Stimulated activated naive CD4-positive, alpha-beta T cell (primary cell): ENCODE data around the gene NRIP1.

Source experiments
- DNase-seq, 6 experiments: peaks; one replicate each; lab custom pipeline; 2025; lab: John Stamatoyannopoulos, UW

NRIP1 gene, protein sequence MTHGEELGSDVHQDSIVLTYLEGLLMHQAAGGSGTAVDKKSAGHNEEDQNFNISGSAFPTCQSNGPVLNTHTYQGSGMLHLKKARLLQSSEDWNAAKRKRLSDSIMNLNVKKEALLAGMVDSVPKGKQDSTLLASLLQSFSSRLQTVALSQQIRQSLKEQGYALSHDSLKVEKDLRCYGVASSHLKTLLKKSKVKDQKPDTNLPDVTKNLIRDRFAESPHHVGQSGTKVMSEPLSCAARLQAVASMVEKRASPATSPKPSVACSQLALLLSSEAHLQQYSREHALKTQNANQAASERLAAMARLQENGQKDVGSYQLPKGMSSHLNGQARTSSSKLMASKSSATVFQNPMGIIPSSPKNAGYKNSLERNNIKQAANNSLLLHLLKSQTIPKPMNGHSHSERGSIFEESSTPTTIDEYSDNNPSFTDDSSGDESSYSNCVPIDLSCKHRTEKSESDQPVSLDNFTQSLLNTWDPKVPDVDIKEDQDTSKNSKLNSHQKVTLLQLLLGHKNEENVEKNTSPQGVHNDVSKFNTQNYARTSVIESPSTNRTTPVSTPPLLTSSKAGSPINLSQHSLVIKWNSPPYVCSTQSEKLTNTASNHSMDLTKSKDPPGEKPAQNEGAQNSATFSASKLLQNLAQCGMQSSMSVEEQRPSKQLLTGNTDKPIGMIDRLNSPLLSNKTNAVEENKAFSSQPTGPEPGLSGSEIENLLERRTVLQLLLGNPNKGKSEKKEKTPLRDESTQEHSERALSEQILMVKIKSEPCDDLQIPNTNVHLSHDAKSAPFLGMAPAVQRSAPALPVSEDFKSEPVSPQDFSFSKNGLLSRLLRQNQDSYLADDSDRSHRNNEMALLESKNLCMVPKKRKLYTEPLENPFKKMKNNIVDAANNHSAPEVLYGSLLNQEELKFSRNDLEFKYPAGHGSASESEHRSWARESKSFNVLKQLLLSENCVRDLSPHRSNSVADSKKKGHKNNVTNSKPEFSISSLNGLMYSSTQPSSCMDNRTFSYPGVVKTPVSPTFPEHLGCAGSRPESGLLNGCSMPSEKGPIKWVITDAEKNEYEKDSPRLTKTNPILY (N-terminal part only)

DNA sequence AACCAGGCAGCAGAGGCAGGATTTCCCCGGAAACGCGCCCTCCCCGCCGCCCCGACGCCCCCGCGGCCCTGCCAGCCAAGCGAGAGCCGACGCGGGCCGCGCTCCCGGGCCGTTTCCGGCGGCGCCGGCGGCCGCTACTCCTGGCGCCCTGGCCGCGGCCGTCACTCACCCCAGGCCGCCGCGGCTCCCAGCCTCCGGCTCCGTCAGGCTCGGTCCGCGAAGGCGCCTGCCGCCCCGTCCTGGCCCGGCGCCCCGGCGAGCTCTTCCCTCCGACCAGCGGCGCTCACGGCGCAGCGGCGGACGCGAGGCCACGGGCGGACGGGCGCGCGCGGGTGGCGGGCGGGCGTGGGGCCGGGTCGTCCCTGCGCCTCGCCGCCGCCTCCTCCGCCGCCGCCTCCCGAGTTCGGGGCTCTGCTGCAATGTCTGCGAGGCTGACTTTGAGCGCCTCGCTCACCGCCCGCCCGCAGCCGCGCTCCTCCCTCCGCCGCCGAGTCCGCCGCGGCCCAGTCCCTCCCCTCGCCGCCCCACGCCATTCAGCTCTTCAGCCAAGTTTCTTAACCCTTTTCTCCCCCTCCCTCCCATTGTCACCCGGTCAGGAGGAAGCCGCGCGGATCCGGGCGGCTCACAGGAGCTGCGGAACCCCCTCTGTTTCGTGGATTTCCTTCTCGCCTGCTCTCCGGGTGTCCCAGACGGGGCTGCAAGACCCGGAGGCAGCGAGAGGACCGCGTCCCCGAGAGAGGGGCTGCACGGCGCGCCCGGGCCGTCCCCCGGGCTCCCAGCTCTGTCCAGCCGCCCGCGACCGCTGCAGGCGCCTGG is at the start of gene NRIP1:
NRIP1 (minus strand) TSS at position 425 of the 816 bp plus-strand sequence. CDS start 96,808 bp downstream, outside the sequence.
- DNase-seq = peak; percentile 67 to 86 (median 76)

DNA sequence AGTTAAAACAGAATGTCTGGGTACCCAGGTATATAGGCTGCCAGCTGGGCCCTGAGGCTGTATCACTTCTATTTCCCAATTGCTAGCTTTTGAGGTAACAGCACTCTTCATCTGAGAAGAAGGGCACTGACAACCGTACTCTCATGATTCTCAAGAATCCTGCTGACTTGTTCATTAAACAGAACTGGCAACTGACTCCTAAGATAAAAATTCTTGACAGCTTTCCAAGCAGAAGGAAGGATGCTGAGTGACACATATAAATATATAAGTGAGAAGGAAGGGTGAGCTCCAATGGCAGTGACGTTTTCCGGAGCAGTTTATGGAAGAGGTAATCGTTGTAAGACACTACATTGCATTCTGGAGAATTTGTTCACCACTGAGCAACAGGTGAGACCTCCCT is 48.1 kb upstream of the NRIP1 start:
- no peak for DNase-seq

DNA sequence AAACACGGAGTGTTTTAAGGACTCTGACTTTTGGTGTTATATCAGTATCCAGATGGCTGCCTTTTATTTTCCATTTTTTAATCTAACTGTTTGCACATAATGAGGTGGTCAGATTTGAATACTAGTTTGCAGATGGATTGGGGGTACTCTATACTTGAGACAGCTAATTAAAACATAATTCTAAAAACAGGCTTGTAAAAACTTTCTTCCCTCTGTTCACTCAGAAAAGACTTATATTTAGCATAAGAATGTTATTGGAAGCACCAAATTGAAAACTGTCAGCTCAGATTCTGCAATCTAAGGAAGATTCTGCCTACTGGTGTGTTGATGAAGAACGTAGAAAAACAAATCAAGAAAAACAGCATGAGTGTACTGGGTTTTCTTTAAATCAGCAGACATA is 44.0 kb upstream of the NRIP1 start:
- DNase-seq = no peak

DNA sequence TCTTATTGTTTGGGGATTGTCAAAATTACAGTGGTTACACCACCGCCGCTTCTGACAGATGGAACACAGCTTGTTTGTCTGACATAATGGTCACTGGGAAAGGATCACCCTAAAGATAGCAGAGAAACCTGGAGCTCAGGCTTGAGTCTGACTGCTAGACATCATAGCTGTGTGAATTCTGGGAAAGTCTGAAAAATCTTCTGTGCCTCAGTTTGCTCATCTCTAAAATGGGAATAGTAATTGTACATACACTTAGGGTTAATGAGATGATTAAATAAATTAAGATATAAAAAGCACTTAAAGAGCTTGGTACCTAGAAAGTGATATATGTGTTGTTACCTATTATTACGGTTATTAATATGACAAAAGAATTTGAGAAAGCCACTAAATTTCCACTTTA is 39.7 kb upstream of the NRIP1 start:
- no peak for DNase-seq

DNA sequence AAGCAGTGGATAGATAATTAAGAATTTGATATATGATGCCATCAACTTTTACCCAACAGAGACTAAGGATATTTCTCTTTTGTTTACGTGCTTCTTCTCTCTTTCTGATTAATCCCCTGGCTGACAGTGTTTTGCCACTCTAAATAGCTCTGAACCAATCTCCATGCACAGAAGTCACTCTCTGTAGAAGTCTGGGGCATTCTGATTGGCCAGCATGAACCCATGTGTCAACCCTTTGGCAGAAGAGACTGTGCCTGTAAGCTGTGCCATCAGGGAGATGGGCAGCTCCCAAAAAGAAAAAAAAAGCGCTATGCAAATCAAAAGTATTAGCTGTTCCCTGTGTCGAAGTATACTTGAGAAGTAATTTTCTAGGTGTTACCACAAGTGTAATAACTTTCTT is 34.1 kb upstream of the NRIP1 start:
- no peak for DNase-seq

DNA sequence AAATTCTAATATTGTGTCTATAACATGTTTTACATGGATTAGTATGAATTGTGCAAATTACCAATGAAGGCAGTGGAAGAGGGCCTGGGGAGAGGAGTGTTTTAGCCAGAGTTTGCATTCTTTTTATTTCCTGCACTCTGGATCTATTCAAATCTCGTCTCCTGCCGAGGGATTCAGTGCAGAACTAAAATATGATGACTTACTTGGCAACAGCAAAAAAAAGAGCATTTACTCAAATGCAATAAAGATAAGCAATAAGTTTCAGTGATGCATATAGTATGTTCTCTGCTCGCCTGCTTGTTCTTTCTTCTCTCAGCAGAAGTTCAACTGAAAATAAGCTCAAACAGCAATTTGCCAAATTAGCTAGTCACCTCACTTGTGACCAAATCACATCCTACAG is 33.4 kb upstream of the NRIP1 start:
- DNase-seq = no peak

DNA sequence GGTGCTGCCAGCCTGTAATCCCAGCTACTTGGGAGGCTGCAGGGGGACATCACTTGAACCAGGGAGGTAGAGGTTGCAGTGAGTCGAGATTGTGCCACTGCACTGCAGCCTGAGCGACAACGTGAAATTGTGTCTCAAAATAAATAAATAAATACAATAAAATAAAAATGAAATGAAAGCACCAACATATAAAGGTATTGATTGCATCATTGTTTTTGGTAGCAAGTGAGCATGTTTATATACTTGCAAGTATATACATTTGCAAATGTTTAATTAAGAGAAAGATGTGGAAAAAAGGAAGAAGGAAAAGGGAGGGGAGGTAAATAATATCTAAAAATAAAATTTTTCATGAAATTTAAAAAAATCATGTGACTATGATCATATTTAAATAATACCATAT is 32.8 kb upstream of the NRIP1 start:
- no peak for DNase-seq

DNA sequence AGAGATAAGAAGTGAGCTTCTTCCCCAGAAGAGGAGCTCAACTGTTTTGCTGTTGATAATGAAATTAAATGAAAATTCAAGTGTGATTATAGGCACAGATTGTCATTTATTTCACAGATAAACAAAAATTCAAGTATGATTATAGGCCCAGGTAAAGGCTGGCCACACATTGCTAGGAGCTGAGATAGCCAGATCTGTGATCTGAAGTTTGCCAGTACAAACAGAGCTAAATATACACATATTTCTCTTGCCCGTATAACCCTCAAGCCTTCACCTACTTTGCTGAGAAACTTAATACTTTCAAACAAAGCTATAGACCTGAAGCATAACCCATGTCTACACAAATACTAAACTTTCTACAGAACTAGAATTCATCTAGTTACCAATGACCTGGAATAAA is 31.3 kb upstream of the NRIP1 start:
- DNase-seq = no peak

DNA sequence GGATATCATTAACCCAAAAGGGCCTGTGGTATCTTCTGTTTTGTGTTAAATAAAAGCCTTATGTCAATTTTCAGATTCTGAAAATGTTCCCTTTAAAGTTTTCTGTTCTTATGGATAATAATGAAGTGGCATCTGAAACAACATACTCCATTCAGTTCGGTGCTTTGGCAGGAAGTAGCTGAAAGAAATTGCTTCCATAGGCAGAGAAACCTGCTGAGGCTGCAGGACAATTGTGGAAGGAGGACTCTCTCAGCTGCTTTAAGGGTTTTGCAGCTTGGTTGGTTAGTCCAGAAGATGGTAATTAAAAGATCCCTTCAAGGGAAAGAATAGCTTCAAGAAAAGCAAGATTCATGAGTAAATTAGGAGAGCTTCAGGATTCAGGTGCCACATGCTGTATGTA is 30.5 kb upstream of the NRIP1 start:
- DNase-seq = no peak

DNA sequence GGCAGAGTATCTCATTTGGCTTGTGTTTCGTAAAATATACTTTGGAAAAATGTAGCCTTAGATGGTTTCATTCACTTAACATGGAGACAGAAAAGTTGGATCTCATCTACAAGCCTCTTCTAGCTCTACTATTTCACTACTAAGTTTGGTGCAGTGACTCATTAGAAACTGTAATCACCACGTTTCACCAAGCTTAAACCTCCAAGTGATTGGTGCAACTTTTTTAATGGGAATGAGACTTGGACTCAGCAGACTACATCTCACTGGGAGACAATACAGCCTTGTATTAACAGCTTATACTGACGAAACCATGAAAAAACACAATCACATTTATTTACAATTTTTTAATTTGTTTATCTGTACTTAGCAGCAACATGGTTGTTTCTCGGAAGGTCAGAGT is 29.9 kb upstream of the NRIP1 start:
- DNase-seq = no peak

DNA sequence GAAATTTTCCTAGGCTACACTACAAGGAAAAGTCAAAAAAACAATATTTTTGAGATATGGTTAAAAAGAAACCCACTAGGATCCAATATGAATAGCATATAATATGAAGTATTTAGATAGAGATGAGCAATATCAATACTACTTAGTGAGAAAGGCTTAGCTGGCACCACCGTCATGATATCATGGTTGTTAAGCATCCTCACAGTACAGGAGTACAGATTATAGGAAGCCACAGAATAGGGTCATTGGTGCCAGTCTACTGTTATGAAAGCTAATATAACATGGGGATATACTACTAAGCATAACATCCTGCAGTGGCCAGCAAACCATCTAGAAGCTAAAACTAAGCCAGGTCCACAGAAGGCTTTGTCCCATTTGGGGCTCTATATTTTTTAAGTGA is 28.4 kb upstream of the NRIP1 start:
- DNase-seq = no peak

DNA sequence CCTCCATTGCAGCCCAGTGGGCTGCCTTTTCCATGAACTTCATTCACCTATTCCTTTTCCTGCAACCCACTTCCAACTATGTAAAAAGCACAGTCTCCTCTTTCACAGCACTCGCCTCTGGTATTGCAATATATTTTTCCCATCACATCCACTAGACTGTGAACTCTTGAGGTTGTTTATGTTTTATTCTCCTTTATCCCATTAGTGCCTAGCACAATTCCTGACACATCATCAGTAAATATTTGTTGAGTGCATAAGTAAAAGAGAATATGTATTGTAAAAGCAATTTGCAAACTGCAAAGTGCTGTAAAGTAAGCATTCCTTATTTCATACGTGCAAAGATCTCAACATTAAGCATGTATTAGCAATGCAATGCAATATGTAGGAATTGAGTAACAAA is 27.9 kb upstream of the NRIP1 start:
- DNase-seq = no peak

DNA sequence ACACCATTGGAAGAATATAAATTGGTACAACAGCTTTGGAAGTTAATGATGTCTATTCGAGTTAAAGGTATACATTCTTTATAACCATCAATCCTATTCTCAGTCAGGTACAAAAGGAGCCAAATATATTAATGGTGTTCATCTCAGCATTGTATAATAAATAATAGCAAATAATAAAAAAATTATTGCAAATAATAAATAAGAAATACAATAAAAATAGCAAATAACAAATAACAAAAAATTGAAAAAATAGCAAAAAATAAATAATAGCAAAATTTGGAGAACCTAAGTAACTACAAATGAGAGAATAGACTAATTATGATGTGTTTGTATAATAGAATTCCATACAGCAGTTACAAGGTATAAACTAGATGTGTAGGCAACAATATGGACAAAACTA is 25.6 kb upstream of the NRIP1 start:
- no peak for DNase-seq

DNA sequence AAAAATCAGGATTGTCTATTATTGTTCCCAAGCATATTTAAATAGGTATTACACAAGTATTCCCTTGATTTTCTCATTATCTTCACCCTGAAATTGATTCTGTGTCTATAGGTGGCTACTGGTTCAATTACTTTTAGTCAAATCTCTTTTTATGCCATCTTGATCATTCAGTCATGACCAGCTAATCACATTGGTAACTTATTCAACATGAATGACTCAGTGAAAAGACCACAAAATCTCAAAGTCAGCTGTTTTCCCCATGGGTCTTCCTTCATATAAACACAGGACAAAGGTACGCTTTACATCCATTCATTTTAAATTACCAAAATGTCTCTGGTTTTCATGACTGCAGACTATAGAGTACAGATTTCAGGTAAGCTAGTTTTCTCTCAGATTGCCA is 23.7 kb upstream of the NRIP1 start:
- DNase-seq = no peak

DNA sequence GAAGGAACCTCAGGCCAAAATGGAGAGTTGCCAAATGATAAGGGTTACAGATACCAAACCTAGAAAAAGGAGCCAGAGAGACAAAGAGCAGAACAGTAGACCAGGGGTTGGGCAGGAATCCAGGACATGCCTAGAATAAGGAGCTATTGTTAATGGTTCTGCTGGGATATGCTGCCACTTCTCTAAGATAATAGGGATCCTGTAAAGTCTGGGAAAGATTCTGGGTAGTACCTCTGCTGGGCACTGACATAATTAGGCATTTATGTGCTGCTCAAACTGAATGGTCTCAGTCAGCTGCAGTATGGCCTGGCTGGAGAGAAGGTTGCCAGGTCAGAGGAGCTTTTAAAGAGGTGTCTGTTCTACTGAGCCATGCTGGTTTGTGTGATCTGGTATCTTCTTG is 19.9 kb upstream of the NRIP1 start:
- no peak for DNase-seq

DNA sequence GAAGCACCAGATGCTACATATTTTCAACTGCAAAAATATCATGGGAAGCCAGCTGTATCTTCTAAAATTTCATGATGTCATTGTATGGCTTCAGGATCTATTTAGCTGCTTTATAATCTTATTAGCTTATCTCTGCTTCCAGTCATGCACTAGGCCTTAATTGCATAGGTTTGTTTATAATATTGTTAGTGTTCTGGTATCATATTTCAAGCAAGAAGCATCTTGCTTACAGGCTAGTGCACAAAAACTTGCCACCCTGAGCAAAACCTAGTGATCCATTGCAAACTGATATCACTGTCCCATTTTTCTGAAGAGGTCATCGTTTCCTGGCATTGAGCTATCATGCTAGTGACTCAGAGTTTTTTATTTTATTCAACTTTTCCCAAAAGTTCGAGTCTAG is 15.7 kb upstream of the NRIP1 start:
- no peak for DNase-seq

DNA sequence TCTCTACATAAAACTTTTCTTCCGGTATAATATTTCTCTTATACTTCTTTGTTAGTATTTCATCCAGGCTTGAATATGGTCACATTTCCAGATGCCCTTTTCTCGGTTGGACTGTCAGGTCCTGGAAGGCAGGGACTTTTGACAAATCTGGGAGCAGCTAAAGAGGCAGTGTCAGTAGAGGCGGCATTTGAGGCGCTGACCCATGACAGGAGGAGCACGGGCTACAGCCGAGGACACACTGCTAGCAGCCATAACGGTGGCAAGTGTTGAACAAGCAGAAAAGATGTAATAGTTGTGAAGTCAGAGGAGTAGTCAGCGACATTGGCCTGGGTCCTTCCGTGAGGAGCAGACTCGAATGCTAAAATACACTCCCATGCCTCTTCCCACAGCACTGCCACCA is 14.5 kb upstream of the NRIP1 start:
- no peak for DNase-seq

DNA sequence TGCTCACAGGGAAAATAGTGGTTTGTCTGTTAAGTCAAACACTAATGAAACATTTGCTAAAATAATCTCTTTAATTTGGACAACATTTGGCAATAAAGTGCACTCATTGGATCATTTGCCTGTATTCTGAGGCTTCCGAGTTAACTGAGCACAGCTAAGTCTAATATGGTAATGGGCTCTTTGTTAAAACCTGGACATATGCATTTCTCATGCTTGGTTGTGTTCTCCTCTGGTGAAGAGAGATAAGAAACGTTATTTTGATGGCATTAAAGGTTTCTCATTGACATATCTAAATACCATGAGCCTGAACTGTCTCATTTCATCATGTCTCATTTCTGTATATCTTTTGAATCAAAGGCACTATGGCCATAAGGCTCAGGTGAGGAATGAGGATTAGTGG is 13.4 kb upstream of the NRIP1 start:
- DNase-seq = no peak

DNA sequence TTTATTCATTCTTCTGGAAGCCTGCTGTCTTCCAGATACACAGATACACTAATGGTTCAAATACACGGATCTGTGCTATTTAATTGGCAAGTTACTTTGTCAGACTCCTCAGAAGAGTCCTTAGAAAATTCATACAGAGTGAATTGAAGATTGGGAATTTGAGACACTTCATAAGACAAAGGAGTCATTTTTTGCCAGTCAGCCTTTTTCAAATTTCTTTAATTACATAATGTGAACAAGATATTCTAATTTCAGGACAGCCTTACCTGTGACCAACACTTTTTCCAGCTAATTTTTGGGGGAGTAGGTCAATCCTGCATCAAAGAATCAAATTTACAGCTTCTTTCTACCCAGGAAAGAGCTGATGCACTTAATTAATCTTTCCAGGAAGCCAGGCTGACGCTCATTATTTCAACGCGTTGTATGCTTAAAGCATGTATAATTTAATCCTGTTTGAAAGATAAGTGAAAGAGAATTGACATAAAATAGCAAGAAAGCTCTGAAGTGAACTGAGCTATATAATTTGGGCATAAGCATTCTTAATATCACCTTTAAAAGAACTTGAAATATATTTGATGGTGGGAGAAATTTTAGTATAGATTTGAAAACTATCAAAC is 12.8 kb upstream of the NRIP1 start:
- DNase-seq = no peak

DNA sequence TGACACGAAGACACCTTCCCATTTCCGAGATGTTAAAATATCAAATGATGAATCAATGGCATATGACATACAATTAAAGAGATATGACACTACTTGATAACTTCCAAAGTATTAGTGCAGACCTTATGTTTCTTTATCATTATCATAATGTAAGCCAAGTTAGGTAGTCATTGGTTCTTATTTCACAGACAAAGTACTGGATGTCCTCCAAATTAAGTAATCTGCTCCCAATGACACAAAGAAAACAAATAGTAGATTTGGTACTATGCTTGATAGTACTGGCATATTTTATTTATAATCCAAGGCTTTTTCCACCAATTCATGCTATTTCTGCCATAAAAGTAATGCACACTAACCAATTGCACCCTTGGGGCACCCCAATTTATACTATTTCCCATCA is 11.9 kb upstream of the NRIP1 start:
- DNase-seq = no peak

DNA sequence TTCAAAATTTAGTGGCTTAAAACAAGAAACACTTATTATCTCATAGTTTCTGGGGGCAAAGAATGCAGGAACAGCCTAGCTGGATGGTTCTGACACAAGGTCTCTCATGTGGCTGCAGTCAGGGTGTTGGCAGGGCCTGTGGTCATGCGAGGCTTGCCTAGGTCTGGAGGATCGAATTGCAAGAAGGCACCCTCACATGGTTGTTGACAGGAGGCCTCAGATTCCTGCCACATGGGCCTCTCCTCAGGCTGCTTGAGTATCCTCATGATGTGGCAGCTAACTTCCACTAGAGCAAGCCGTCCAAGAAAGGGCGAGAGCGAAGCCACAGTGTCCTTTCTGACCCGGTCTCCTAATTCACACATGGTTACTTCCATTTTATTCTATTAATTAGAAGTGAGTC is 6.2 kb upstream of the NRIP1 start:
- no peak for DNase-seq

DNA sequence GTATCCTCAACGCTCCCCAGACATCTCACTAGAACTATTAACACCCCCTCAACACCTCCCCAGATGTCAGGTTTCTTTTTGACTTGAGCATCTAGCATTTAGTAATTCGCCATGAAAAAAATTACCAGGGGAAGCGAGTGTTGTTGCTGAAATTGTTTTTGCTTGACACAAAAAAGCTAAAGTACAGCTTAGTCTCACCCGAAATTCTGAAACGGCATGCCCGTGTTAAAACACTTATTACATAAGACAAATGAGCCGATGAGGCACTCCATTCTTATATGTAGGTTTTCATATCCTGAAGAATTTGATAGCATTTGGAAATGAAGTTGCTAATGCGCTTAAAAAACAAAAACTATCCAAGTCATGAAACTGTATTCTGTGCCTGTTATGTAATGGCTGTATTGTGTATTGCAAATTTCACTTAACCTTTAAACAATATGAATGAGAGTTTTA is 1.3 kb upstream of the NRIP1 start:
- DNase-seq = no peak
